ENCODE results near the gene ANXA6. TPM values are rescaled to one million over a fixed set of nuclear protein-coding genes. Genes with fewer than 3 reads are reported as not detected.

The ANXA6 gene
- polyA plus RNA-seq, 1 donor (not counting 4 experiments of a cell fraction or from before 2014, with no cell fraction given): 37.0 TPM

GRCh38 chr5:151128817-151129216 is 28.8 kb downstream of the ANXA6 start:
- no peaks in the 10 kb centered on the region for H3K27me3 ChIP-seq (ENCODE audit: control insufficient read depth, extremely low read depth, insufficient read depth, low read length)
- H2AFZ ChIP-seq (ENCODE audit: control insufficient read depth, low read length): no peak overlapping the region
- H3K9me3 ChIP-seq (ENCODE audit: control insufficient read depth, low read depth, low read length): no peaks in the 10 kb centered on the region
- no peak for DNase-seq (ENCODE audit: low read depth, low spot score)
- H3K9ac ChIP-seq (ENCODE audit: control insufficient read depth, extremely low read depth, insufficient read depth, low read length): no peak overlapping the region
- H3K27ac ChIP-seq (ENCODE audit: control insufficient read depth, insufficient read depth, low read length): no peak overlapping the region
- H3K36me3 ChIP-seq (ENCODE audit: control insufficient read depth in 2 of 2, extremely low read depth in 1 of 2, insufficient read depth in 2 of 2, low read length in 2 of 2): no peaks in the 10 kb centered on the region
- TF ChIP-seq CTCF (optimal IDR thresholded peaks at IDR 0.05 in 1 of 3, IDR thresholded peaks at IDR 0.05 in 1 of 3, conservative IDR thresholded peaks at IDR 0.05 in 1 of 3; ENCODE audit: extremely low read depth in 1 of 3, insufficient read depth in 2 of 3, low read length in 3 of 3): no peak
- no peak for TF ChIP-seq EZH2 (IDR thresholded peaks at IDR 0.05; ENCODE audit: low read length)
- no peak overlapping the region for H3K4me3 ChIP-seq (ENCODE audit: control insufficient read depth in 2 of 3, extremely low read depth in 1 of 3, insufficient read depth in 2 of 3, low read depth in 1 of 3, low read length in 3 of 3)
- no peaks in the 10 kb centered on the region for H3K4me1 ChIP-seq (ENCODE audit: control insufficient read depth, extremely low read depth, insufficient read depth, low read length)
- H4K20me1 ChIP-seq (ENCODE audit: control insufficient read depth, extremely low read depth, insufficient read depth, low read length): no peaks in the 10 kb centered on the region
- no peaks in the 10 kb centered on the region for H3K79me2 ChIP-seq (ENCODE audit: control insufficient read depth, insufficient read depth, low read length)
- H3K4me2 ChIP-seq (ENCODE audit: control insufficient read depth, extremely low read depth, insufficient read depth, low read depth, low read length): no peak overlapping the region
- no peak for FAIRE-seq
- H3K9me1 ChIP-seq (ENCODE audit: control insufficient read depth, extremely low read depth, insufficient read depth, low read length): no peaks in the 10 kb centered on the region
- dilution Hi-C loops (cut with MboI; ENCODE audit: extremely low pct_ligation_motif_present, low sequenced_read_pairs): no loop called here

GRCh38 chr5:151127926-151128325 is 29.7 kb downstream of the ANXA6 start:
- H3K4me2 ChIP-seq (ENCODE audit: control insufficient read depth, extremely low read depth, insufficient read depth, low read depth, low read length): no peak overlapping the region
- no peak overlapping the region for H3K9ac ChIP-seq (ENCODE audit: control insufficient read depth, extremely low read depth, insufficient read depth, low read length)
- dilution Hi-C loops (cut with MboI; ENCODE audit: extremely low pct_ligation_motif_present, low sequenced_read_pairs): no loop called here
- H4K20me1 ChIP-seq (ENCODE audit: control insufficient read depth, extremely low read depth, insufficient read depth, low read length): no peaks in the 10 kb centered on the region
- TF ChIP-seq EZH2 (IDR thresholded peaks at IDR 0.05; ENCODE audit: low read length) (no peak), CTCF (optimal IDR thresholded peaks at IDR 0.05 in 1 of 3, IDR thresholded peaks at IDR 0.05 in 1 of 3, conservative IDR thresholded peaks at IDR 0.05 in 1 of 3; ENCODE audit: extremely low read depth in 1 of 3, insufficient read depth in 2 of 3, low read length in 3 of 3) (no peak)
- no peak overlapping the region for H2AFZ ChIP-seq (ENCODE audit: control insufficient read depth, low read length)
- FAIRE-seq (no peak), DNase-seq (ENCODE audit: low read depth, low spot score) (no peak)
- no peaks in the 10 kb centered on the region for H3K9me3 ChIP-seq (ENCODE audit: control insufficient read depth, low read depth, low read length)
- no peaks in the 10 kb centered on the region for H3K36me3 ChIP-seq (ENCODE audit: control insufficient read depth in 2 of 2, extremely low read depth in 1 of 2, insufficient read depth in 2 of 2, low read length in 2 of 2)
- H3K9me1 ChIP-seq (ENCODE audit: control insufficient read depth, extremely low read depth, insufficient read depth, low read length): no peaks in the 10 kb centered on the region
- H3K27me3 ChIP-seq (ENCODE audit: control insufficient read depth, extremely low read depth, insufficient read depth, low read length): no peaks in the 10 kb centered on the region
- H3K79me2 ChIP-seq (ENCODE audit: control insufficient read depth, insufficient read depth, low read length): no peaks in the 10 kb centered on the region
- no peak overlapping the region for H3K27ac ChIP-seq (ENCODE audit: control insufficient read depth, insufficient read depth, low read length)
- no peak overlapping the region for H3K4me3 ChIP-seq (ENCODE audit: control insufficient read depth in 2 of 3, extremely low read depth in 1 of 3, insufficient read depth in 2 of 3, low read depth in 1 of 3, low read length in 3 of 3)
- H3K4me1 ChIP-seq (ENCODE audit: control insufficient read depth, extremely low read depth, insufficient read depth, low read length): no peaks in the 10 kb centered on the region
